GM18526 (cell line): Measurements from ENCODE around the gene ATXN3L.

ENCODE experiments used
- POLR2A ChIP-seq: IDR thresholded peaks from 3 replicates; pipeline ENCODE4 v1.6.1; 2011; ENCODE audit not compliant: insufficient read length; ENCODE audit errors: extremely low read depth

The ATXN3L gene

GRCh38 chrX:13319953-13320352, at the start of gene ATXN3L:
ATXN3L (minus strand) TSS chrX:13320053; CDS start chrX:13319934, 119 bp downstream.
- no peak for TF ChIP-seq POLR2A

DNA sequence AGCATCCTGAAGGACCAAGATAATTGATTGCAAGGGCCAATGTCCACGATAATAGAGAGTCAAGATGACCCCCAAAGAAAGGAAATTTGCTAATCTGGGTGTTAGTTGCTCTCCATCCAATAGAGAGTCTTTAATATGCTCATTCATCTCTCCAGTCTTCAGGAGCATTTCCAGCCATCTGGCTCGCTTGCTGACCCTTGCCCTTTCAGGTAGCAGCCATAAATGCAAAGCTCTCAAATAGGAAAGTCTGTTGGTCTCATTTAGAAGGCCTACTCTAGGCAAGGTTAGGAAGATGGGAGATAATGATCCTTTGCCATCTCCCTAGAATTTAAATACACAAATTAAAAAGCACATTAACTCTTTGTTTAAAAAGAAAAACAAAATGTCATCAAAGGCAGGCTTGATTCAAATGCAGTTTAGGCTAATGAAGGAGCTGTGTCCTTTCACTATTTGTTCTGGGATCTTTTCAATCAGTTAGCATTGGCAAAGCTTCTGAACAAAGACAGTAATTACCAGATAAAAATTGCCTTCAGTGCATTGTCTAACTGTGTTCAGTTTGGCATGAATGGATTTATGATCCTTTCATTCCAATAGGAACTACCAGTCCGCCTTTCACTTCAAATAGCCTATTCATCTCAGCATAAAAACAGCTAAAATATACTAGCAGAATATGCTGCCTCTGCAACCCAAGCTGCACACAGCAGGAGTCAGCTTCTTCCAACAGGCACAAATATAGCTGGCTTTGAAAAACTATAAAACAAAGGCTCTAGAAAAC, 49.6 kb upstream of the ATXN3L start:
- TF ChIP-seq POLR2A, result no peak

DNA sequence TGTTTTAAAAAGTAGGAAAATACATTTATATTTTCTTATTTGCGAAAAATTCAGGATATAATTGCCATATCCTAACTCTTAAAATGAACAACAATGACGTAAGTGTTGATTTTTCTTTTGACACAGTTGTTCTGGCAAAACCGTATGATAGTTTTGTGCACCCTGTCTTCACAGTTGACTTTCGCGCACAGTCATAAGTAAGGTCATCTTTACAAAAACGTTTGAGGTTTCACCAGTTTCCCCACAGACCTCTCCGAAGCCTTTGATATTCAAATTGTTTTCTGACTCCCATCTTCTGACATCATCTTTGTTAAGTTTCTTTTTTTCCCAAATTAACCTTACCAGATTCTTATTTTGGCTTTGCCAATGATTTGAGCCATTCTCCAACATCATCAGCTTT, 48.1 kb upstream of the ATXN3L start:
- TF ChIP-seq POLR2A, result no peak

DNA sequence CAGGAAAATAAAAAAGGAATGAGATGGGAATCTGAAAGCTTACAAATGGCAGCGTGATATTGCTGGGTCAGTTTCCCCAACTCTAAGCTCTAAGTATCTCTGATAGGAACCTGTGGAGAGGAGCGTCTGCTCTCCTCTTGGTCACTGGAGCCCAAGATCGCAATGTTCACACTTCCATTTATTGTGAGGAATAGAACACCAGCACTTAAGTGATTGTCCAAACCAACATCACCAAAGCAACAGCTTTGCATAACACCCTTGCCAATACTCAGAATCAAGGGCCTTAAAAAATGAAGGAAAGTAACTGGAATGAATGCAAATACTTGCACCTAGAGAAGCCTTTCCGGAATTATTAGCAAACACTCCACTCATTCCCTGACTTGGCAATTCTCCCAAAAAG, 46.8 kb upstream of the ATXN3L start:
- no peak for TF ChIP-seq POLR2A

DNA sequence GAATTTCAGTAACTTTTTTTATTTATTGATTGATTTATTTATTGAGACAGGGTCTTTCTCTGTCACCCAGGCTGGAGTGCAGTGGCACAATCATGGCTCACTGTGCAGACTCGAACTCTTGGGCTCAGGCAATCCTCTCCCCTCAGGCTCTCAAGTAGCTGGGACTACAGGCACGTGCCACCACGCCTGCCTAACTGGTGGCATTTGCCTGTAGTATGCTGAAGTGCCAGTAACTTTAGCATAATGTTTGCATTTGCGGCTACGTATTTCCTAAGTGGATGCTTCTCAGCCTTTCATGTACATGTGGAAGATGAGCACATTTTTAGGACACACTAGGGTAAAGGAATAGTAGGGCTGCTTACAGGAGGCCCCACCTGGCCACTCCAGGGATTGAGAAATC, 45.3 kb upstream of the ATXN3L start:
- no peak for TF ChIP-seq POLR2A

DNA sequence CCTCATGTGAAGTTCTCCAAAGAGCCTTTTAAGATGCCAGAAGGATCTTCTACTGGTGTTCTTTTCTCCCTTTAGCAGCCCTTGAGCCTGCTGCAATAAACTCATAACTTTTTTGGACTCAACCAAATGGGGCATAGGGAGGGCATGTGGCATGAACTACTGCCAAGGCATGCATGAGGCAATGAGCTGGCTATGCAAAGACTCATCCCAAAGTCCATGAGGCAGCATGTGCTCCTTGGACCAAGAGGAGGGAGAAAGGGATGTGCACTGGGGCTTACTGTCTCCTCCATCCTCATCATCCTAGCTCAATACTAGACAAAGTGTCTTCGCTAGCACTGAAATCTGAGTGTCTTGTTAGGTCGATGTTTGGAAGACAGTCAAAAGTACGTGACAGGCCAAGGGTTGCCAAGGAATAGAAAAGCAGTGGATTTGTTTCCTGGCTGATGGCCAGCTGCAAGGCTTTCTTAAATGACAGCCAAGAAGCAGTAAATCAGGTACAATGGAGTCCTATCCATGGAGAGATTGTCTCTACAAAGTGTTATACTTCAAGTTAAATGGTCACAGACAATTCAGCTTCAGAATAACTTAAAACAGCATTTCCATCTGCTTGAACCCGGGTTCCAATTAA, 44.5 kb upstream of the ATXN3L start:
- TF ChIP-seq POLR2A, result no peak

- no peak for TF ChIP-seq POLR2A
Observed at GRCh38 chrX:13360146-13360545, 40.3 kb upstream of the ATXN3L start.

GRCh38 chrX:13357925-13358324, 38.1 kb upstream of the ATXN3L start:
- no peak for TF ChIP-seq POLR2A

DNA sequence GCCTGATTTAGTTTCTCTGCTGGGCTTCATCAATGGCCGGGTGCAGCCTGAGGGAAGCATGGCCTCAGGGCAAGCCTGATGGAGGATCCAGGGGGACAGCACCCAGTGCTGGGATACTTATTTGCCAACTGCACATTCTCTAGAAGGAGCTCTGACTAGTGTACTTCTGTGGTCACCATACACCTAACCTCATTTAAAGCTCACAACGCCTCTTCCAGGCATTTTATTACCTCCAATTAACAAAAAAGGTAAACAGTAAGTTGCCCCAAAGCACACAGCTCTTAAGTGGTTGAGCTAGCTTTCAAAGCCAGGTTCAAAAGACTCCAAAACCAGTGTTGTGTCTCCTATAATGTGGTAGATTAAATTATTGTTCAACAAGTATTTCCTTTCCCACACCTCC, 26.8 kb upstream of the ATXN3L start:
- TF ChIP-seq POLR2A, result no peak

DNA sequence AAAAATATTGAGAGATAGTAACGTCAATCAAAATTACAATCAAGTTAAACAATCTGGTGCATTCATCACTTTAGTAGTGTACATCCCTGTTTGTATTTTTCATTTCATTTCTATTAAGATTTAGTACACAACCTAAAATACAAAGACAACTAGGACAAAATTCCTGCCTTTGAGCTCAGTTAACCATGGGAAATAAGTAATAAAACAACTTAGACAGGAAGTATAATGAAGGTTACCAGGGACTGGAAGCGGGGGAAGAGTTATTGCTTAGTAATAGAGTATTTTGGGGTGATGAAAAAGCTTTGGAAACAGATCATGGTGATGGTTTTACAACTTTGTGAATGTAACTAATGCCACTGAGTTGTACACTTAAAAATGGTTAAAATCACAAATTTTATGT, 25.6 kb upstream of the ATXN3L start:
- TF ChIP-seq POLR2A, result no peak

GRCh38 chrX:13345037-13345436, 25.2 kb upstream of the ATXN3L start:
- no peak for TF ChIP-seq POLR2A

- no peak for TF ChIP-seq POLR2A
Observed at GRCh38 chrX:13341491-13342101, 21.7 kb upstream of the ATXN3L start.

- no peak for TF ChIP-seq POLR2A
Observed at GRCh38 chrX:13340182-13340791, 20.4 kb upstream of the ATXN3L start.

DNA sequence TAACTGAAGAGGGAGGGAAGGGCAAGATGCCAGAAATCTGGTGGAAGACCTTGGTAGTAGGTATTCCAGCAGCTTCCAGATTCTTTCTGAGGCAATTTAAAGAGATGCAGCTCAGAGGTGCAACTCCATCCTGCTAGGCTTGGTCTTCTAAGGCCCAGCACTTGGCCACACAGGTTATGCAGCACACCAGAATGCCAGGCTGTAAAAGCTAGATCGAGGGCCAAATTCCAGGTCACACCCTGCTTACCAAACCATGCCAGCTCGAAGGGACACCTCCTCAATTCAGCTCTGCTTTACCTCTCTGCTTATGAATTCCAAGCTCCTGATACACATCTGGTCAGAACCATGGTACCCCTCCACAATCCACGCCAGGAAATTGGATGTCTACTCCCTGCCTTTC, 19.8 kb upstream of the ATXN3L start:
- TF ChIP-seq POLR2A, result no peak

DNA sequence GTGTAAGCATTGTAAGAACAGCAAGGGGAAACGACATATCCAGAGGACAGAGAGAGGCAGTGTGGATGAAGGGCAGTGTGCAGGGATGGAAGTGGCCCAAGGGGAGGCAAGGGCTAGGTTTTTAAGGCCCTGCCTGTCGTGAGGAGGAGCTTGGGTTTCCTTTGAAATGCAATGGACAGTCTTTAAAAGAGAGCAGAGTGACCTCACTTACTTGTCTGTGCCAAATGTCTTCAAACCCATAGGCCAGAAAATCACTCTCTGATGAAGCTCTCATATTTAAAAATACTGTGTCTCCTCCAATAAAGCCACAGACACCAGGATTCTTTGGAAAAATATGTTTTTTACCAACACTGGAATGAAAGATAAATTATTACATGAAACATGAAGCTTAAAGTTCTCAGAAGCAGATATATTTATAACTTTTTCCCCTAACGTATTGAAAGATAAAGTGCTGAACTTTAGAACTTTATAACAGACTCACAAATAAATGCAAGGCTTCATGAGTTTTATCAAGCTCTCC, 19.2 kb upstream of the ATXN3L start:
- TF ChIP-seq POLR2A, result no peak

GRCh38 chrX:13334491-13334890, 14.6 kb upstream of the ATXN3L start:
- TF ChIP-seq POLR2A, result no peak
